GM21423 (cell line): Measurements from ENCODE around the gene UQCRC2.
"Not testable (repeated sequence)": the region's sequence is repeated elsewhere in the genome, so short reads cannot be mapped to it uniquely, and the experiment has no call there.

Experiments
- ATAC-seq: cut with Tn5 transposase; IDR thresholded peaks from one replicate; pipeline ENCODE4 v1.9.1; 2021; ENCODE audit warnings: mild to moderate bottlenecking, moderate library complexity; ENCODE audit not compliant: unreplicated experiment

Gene UQCRC2

GRCh38 chr16:22008215-22009059, 55.3 kb downstream of the UQCRC2 start:
- ATAC-seq: peak; percentile 17

GRCh38 chr16:22010902-22011301, 57.7 kb downstream of the UQCRC2 start:
- ATAC-seq: no peak

- ATAC-seq: no peak
These were observed 59.1 kb downstream of the UQCRC2 start for GRCh38 chr16:22012241-22012640.

GRCh38 chr16:22013486-22013885, 60.3 kb downstream of the UQCRC2 start:
- no peak for ATAC-seq

- peak; percentile 78 for ATAC-seq
These were observed 61.2 kb downstream of the UQCRC2 start for GRCh38 chr16:22014271-22014873.

GRCh38 chr16:22016927-22017326, 63.8 kb downstream of the UQCRC2 start:
- no peak for ATAC-seq

GRCh38 chr16:22018559-22018958, 65.4 kb downstream of the UQCRC2 start:
- ATAC-seq: no peak

GRCh38 chr16:22022151-22022550, 69.0 kb downstream of the UQCRC2 start:
- ATAC-seq: no peak

- no peak for ATAC-seq
These were observed 70.3 kb downstream of the UQCRC2 start for GRCh38 chr16:22023505-22023904.

GRCh38 chr16:22024785-22025184, 71.6 kb downstream of the UQCRC2 start:
- ATAC-seq: not testable (repeated sequence)

- ATAC-seq: no peak
These were observed 74.5 kb downstream of the UQCRC2 start for GRCh38 chr16:22027633-22028032.

- no peak for ATAC-seq
These were observed 76.5 kb downstream of the UQCRC2 start for GRCh38 chr16:22029632-22030031.

- ATAC-seq: no peak
These were observed 77.1 kb downstream of the UQCRC2 start for GRCh38 chr16:22030087-22030812.

- no peak for ATAC-seq
These were observed 78.4 kb downstream of the UQCRC2 start for GRCh38 chr16:22031483-22032083.
